ENCODE results near the gene HNRNPAB. TPM values are rescaled to one million over a fixed set of nuclear protein-coding genes. Genes with fewer than 3 reads are reported as not detected.
"Not testable (repeated sequence)": the region's sequence is repeated elsewhere in the genome, so short reads cannot be mapped to it uniquely, and the experiment has no call there.

Gene HNRNPAB
- total RNA-seq, 1 donor, result 63.5 TPM

DNA sequence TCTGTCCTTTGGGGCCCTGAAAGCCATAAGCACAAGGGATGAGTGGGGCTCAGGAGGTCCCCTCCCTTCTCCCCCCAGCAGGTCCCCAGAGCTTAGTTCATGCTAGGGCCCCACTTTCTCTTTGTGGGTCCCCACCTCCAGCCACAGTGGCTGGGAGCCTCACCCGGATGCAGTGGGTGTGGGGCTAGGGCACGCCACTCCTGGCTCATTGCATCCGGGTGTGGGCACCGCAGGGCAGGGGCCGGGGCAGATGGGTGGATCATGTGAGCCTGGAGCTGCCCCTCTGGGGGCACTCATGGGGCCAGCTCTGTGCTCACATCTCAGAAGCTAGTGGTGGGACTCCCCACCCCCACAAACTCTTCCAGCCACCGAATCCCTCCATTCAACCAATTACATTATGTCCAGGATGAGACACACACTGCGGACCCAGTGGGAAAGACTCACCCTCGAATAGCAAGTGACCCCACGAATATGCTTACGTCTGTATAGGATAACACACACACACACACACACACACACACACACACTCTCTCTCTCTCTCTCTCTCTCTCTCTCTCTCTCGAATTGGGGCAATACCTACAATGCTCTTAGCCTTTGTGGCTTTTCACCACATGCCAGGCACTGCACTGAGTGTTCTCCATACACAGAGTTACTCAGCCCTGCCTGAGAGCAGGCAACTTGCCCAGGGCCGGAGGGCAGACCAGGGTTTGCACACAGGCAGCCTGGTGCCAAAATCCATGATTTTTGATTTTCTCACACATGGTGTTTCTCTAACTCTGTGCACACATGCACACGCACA is 45.1 kb downstream of the HNRNPAB start:
- DNase-seq (ENCODE audit: low read depth), result no peak
- TF ChIP-seq, protein P1, sequence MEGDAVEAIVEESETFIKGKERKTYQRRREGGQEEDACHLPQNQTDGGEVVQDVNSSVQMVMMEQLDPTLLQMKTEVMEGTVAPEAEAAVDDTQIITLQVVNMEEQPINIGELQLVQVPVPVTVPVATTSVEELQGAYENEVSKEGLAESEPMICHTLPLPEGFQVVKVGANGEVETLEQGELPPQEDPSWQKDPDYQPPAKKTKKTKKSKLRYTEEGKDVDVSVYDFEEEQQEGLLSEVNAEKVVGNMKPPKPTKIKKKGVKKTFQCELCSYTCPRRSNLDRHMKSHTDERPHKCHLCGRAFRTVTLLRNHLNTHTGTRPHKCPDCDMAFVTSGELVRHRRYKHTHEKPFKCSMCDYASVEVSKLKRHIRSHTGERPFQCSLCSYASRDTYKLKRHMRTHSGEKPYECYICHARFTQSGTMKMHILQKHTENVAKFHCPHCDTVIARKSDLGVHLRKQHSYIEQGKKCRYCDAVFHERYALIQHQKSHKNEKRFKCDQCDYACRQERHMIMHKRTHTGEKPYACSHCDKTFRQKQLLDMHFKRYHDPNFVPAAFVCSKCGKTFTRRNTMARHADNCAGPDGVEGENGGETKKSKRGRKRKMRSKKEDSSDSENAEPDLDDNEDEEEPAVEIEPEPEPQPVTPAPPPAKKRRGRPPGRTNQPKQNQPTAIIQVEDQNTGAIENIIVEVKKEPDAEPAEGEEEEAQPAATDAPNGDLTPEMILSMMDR (IDR thresholded peaks at IDR 0.05; ENCODE audit: insufficient read depth, low read depth, low read length), result no peak
- H3K4me3 ChIP-seq (ENCODE audit: low read depth, low read length), result no peak overlapping the region

- no peak for DNase-seq (ENCODE audit: low read depth)
- H3K4me3 ChIP-seq (ENCODE audit: low read depth, low read length), result no peak overlapping the region
- TF ChIP-seq, protein P1 (IDR thresholded peaks at IDR 0.05; ENCODE audit: insufficient read depth, low read depth, low read length), result no peak
Measured at GRCh38 chr5:178250263-178250662, 45.9 kb downstream of the HNRNPAB start.

DNA sequence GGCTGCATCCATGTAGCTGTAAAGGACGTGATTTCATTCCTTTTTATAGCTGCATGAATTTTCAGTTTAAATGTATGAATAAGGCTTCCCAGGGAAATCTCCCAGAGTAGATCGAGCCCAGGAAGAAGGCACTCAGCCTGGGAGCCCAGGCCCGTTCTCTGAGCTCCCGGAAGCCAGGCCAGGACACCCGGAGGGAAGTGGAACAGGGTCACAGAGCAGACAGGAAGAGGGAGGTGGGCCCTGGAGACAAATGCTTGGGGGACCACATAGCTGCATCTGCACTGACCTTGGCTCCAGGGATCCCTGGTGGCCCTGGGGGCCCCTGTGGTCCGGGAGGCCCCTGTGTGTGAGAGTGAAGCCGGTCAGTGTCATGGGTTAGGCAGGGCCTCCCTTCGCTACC is 47.9 kb downstream of the HNRNPAB start:
- no peak overlapping the region for H3K4me3 ChIP-seq (ENCODE audit: low read depth, low read length)
- TF ChIP-seq, protein P1 (IDR thresholded peaks at IDR 0.05; ENCODE audit: insufficient read depth, low read depth, low read length), result no peak
- no peak for DNase-seq (ENCODE audit: low read depth)

DNA sequence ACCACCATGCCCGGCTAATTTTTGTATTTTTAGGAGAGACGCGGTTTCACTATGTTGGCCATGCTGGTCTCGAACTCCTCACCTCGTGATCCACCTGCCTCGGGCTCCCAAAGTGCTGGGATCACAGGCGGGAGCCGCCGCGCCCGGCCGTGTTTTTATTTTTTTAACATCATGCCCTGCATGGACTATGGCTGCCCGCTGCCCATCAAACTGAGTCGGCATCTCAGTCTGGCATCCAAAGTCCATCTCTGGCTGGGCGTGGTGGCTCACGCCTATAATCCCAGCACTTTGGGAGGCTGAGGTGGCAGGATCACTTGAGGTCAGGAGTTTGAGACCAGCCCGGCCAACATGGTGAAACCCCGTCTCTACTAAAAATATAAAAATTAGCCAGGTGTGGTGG is 49.3 kb downstream of the HNRNPAB start:
- DNase-seq (ENCODE audit: low read depth); H3K4me3 ChIP-seq (ENCODE audit: low read depth, low read length): not testable (repeated sequence)

- no peak for DNase-seq (ENCODE audit: low read depth)
- no peak overlapping the region for H3K4me3 ChIP-seq (ENCODE audit: low read depth, low read length)
- TF ChIP-seq, protein P1 (IDR thresholded peaks at IDR 0.05; ENCODE audit: insufficient read depth, low read depth, low read length), result no peak
Measured at GRCh38 chr5:178256746-178257145, 52.4 kb downstream of the HNRNPAB start.

DNA sequence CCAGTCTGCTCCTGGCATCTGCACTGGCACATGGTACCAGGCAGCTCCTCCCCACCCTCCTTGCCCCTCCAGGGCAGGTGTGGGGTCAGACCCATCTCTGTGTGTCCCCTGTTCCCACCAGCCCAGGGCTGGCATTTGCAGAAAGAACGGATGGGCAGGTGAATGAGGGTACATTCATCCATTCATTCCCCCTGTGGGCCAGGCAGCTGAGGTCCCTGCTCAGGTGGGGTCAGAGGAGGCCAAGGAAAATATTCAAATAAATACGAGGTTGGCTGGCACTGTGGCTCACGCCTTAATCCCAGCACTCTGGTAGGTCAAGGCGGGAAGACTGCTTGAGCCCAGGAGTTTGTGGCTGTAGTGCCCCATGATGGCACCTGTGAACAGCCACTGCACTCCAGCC is 53.3 kb downstream of the HNRNPAB start:
- no peak overlapping the region for H3K4me3 ChIP-seq (ENCODE audit: low read depth, low read length)
- TF ChIP-seq, protein P1 (IDR thresholded peaks at IDR 0.05; ENCODE audit: insufficient read depth, low read depth, low read length), result no peak
- DNase-seq (ENCODE audit: low read depth), result no peak

DNA sequence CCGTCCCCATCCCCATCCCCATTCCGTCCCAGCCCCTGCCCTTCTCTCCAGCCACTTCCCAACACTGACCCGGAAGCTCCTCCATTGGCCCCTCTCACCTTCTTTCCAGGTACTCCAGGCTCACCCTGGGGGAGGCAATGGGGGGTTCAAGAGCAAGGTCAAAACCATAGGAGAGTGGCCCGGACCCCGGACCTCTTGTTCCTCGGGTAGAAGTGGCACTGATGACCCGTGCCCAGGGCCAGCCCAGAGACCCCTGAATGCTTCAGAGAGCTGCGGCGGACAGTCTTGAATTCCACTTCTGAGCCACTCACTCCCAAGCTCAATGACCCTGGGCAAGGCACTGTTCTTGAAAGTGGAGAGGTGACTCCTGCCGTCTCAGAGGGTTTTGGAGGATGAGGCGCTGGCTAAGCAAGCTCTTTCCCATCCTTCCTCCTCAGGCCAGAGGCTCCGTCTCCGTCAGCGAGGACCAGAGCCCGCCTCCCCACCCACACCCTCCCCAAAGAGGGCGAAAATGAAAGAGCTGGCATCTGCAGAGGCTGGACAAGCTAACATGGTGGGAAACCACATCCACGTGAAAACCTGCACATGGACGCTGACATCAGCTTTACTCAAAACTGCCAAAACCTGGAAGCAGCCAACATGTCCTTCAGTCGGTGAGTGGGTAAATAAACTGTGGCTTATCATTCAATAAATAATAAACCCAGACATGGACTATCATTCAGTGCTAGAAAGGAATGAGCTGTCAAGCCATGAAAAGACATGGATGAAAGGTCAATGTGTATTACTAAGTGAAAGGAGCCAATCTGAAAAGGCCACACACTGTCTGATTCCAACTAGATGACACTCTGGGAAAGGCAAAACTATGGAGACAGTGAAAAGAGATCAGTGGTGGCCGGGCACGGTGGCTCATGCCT is 55.5 kb downstream of the HNRNPAB start:
- TF ChIP-seq, protein P1 (IDR thresholded peaks at IDR 0.05; ENCODE audit: insufficient read depth, low read depth, low read length), result no peak
- no peak for DNase-seq (ENCODE audit: low read depth)
- H3K4me3 ChIP-seq (ENCODE audit: low read depth, low read length), result no peak overlapping the region
